ENCODE results near the gene DRGX. TPM values are rescaled to one million over a fixed set of nuclear protein-coding genes. Genes with fewer than 3 reads are reported as not detected.

Gene DRGX
- total RNA-seq, 1 experiment from 2014 or later, result not detected

DNA sequence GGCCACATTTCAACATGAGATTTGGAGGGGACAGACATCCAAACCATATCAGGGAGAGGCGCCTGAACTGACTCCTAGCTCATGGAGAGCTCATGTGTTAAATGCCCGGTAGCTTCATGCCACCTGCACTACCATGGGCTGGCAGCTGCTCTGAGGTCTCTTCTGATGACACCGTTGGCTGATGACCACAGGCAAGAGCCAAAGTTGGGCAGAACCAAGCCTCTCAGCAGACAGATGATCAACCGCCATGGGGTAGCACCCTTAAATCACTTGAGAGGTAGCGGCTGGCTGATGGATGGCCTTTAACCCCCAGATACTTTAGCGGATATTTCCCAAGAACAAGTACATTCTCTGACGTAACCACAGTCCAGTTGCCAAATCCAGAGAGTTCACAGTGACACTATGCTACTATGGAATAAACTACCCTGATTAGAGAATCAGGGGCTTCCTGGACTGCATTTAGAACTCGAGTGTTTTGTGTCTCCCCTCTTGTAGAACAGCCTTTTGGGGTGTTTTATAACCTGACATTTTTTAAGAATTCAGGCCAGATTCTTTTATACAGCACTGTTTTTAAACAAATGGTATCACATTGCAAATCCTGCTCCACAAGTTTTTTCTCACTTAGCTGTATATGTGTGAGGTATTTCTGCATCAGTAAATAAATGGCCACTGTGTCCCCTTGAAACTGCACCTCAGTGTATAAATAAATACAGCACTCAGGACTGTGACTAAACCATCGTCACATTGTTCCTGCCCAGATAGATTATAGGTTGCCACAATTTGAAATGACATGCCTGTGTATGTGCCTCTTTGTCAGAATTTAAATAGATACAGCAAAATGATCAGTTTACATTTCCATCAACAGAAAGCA is 30.8 kb upstream of the DRGX start:
- peaks cover 4% of the 10 kb centered on the region for H3K9me3 Mint-ChIP-seq (ENCODE audit: low read depth, unreplicated experiment)
- TF ChIP-seq, protein P1, sequence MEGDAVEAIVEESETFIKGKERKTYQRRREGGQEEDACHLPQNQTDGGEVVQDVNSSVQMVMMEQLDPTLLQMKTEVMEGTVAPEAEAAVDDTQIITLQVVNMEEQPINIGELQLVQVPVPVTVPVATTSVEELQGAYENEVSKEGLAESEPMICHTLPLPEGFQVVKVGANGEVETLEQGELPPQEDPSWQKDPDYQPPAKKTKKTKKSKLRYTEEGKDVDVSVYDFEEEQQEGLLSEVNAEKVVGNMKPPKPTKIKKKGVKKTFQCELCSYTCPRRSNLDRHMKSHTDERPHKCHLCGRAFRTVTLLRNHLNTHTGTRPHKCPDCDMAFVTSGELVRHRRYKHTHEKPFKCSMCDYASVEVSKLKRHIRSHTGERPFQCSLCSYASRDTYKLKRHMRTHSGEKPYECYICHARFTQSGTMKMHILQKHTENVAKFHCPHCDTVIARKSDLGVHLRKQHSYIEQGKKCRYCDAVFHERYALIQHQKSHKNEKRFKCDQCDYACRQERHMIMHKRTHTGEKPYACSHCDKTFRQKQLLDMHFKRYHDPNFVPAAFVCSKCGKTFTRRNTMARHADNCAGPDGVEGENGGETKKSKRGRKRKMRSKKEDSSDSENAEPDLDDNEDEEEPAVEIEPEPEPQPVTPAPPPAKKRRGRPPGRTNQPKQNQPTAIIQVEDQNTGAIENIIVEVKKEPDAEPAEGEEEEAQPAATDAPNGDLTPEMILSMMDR (IDR thresholded peaks at IDR 0.05; ENCODE audit: unreplicated experiment), result no peak
- H3K4me3 Mint-ChIP-seq (ENCODE audit: low read depth, unreplicated experiment), result no peak overlapping the region
- no peaks in the 10 kb centered on the region for H3K36me3 Mint-ChIP-seq (ENCODE audit: insufficient read depth, unreplicated experiment)
- BruUV-seq (replicated peaks), result no TSS peak
- H3K27me3 Mint-ChIP-seq (ENCODE audit: unreplicated experiment), result no peaks in the 10 kb centered on the region
- CTCF ChIA-PET, result no interaction called here
- no peak for DNase-seq
- no peak overlapping the region for H3K27ac Mint-ChIP-seq (ENCODE audit: unreplicated experiment)
- no peaks in the 10 kb centered on the region for H3K4me1 Mint-ChIP-seq (ENCODE audit: low read depth, unreplicated experiment)
- intact Hi-C loops (cut with micrococcal nuclease; ENCODE audit: unreplicated experiment), result no loop called here

DNA sequence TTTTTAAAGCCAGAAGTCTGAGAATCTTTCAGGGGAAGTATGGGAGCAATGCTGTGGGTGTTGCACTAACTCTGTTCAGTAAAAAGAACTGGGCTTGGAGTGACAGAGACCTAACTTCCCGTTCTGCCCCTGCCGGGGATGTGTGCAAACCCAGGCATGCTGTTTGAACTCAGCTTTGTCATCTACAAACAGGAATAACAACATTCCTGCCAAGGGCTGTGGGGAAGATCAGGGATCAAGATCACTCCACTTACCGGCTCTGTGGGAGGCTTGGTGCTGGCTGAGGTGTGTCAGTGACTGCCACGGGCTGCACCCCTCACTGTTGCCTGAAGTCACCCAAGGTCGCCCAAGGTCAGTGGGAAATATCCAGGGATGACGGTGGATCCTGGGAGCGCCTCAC is 23.1 kb upstream of the DRGX start:
- no peaks in the 10 kb centered on the region for H3K36me3 Mint-ChIP-seq (ENCODE audit: insufficient read depth, unreplicated experiment)
- intact Hi-C loops (cut with micrococcal nuclease; ENCODE audit: unreplicated experiment), result no loop called here
- BruUV-seq (replicated peaks), result no TSS peak
- TF ChIP-seq, protein P1 (IDR thresholded peaks at IDR 0.05; ENCODE audit: unreplicated experiment), result no peak
- H3K27me3 Mint-ChIP-seq (ENCODE audit: unreplicated experiment), result peaks cover 20% of the 10 kb centered on the region
- no peaks in the 10 kb centered on the region for H3K4me1 Mint-ChIP-seq (ENCODE audit: low read depth, unreplicated experiment)
- peak overlapping the region; percentile 27 for H3K27ac Mint-ChIP-seq (ENCODE audit: unreplicated experiment)
- CTCF ChIA-PET, result interaction anchor here (1.0 to 1.4 kb wide), 3 partner anchors 11 to 963 kb away, joined by 3 to 9 read pairs (median 4); no protein-coding TSS in a partner anchor
- H3K9me3 Mint-ChIP-seq (ENCODE audit: low read depth, unreplicated experiment), result no peaks in the 10 kb centered on the region
- peak overlapping the region; percentile 21 for H3K4me3 Mint-ChIP-seq (ENCODE audit: low read depth, unreplicated experiment)
- peak; percentile 76 for DNase-seq

DNA sequence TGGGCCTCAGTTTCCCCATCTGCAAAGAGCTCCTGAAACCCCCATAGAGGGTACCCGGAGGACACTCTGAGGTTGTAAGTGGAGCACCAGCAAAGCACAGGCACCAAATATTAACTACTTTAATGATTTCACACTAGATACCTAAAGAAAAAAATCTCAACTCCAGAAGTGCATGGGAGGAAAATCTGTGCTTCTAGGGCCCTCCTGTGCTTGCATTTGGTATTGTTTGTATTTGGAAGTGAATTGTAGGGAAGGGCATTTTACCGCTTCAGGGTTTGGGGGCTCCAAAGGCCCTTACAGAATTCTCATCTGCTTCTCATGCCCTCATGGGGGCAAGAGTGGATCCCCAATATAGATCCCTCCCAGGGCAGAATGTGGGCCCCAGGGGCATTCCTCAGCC is 22.4 kb upstream of the DRGX start:
- Mint-ChIP-seq H3K9me3 (ENCODE audit: low read depth, unreplicated experiment) (no peaks in the 10 kb centered on the region), H3K27me3 (ENCODE audit: unreplicated experiment) (peaks cover 23% of the 10 kb centered on the region), H3K36me3 (ENCODE audit: insufficient read depth, unreplicated experiment) (no peaks in the 10 kb centered on the region), H3K4me3 (ENCODE audit: low read depth, unreplicated experiment) (no peak overlapping the region), H3K27ac (ENCODE audit: unreplicated experiment) (no peak overlapping the region), H3K4me1 (ENCODE audit: low read depth, unreplicated experiment) (no peaks in the 10 kb centered on the region)
- DNase-seq, result no peak
- BruUV-seq (replicated peaks), result no TSS peak
- CTCF ChIA-PET, result interaction anchor here (1.0 to 1.4 kb wide), 3 partner anchors 11 to 964 kb away, joined by 3 to 9 read pairs (median 4); no protein-coding TSS in a partner anchor
- TF ChIP-seq, protein P1 (IDR thresholded peaks at IDR 0.05; ENCODE audit: unreplicated experiment), result peak; percentile 8
- intact Hi-C loops (cut with micrococcal nuclease; ENCODE audit: unreplicated experiment), result no loop called here

DNA sequence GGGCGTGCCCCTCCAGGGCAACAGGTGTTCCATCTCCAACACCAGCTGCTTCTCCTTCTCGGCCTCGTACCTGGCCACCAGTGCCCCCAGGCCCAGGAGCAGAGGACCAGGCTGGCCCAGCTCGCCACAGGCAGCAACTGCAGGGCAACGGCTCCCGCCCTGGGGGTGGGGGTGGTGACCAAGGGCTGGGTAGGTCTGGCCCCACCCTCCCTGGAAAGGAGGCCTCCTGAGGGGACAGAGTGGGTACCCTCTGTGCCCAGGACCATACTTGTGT is 22.1 kb upstream of the DRGX start:
- Mint-ChIP-seq H3K4me3 (ENCODE audit: low read depth, unreplicated experiment) (no peak overlapping the region), H3K4me1 (ENCODE audit: low read depth, unreplicated experiment) (no peaks in the 10 kb centered on the region), H3K27ac (ENCODE audit: unreplicated experiment) (no peak overlapping the region), H3K36me3 (ENCODE audit: insufficient read depth, unreplicated experiment) (no peaks in the 10 kb centered on the region), H3K9me3 (ENCODE audit: low read depth, unreplicated experiment) (no peaks in the 10 kb centered on the region), H3K27me3 (ENCODE audit: unreplicated experiment) (peaks cover 23% of the 10 kb centered on the region)
- CTCF ChIA-PET, result interaction anchor here (1.4 kb wide), 1 partner anchor 94 kb away, joined by 4 read pairs; no protein-coding TSS in a partner anchor
- no TSS peak for BruUV-seq (replicated peaks)
- DNase-seq, result no peak
- TF ChIP-seq, protein P1 (IDR thresholded peaks at IDR 0.05; ENCODE audit: unreplicated experiment), result no peak
- intact Hi-C loops (cut with micrococcal nuclease; ENCODE audit: unreplicated experiment), result no loop called here
